ENCODE measurements around the gene TAGAP. TPM values are rescaled to one million over a fixed set of nuclear protein-coding genes. Genes with fewer than 3 reads are reported as not detected.

Gene TAGAP
- total and polyA plus RNA-seq, 7 donors: 0.06 to 1.2 (median 0.42) TPM

GRCh38 chr6:159007510-159007909, 37.3 kb downstream of the TAGAP start:
- TF ChIP-seq CTCF (IDR thresholded peaks at IDR 0.05): no peak
- ATAC-seq (no peak), DNase-seq (no peak)
- H3K4me3 ChIP-seq: no peak overlapping the region
- H3K9me3 ChIP-seq: no peaks in the 10 kb centered on the region
- peaks cover 5% of the 10 kb centered on the region for H3K4me1 ChIP-seq
- 85 to 89% (median 87%) methylated on average over 5 of the region's 5 CpGs for WGBS, 3 donors
- intact Hi-C loops (cut with DNase I): loop anchor here in 1 of 2 donors (10.0 kb wide), 1 partner anchor 127 kb away; no protein-coding TSS in a partner anchor
- H3K27me3 ChIP-seq (ENCODE audit: insufficient read depth in 3 of 3, low read length in 2 of 3): no peaks in the 10 kb centered on the region
- H3K27ac ChIP-seq: no peak overlapping the region
- no peaks in the 10 kb centered on the region for H3K36me3 ChIP-seq (ENCODE audit: insufficient read depth in 1 of 2, low read depth in 1 of 2)

- intact Hi-C loops (cut with DNase I): loop anchor here in 1 of 2 donors (10.0 kb wide), 1 partner anchor 129 kb away; no protein-coding TSS in a partner anchor
Measured at GRCh38 chr6:159005436-159005835, 39.4 kb downstream of the TAGAP start.

GRCh38 chr6:159004592-159004991, 40.2 kb downstream of the TAGAP start:
- Histone ChIP-seq H3K4me1 (peaks cover 13% of the 10 kb centered on the region), H3K4me3 (no peak overlapping the region), H3K27me3 (ENCODE audit: insufficient read depth in 3 of 3, low read length in 2 of 3) (no peaks in the 10 kb centered on the region), H3K36me3 (ENCODE audit: insufficient read depth in 1 of 2, low read depth in 1 of 2) (no peaks in the 10 kb centered on the region), H3K9me3 (no peaks in the 10 kb centered on the region), H3K27ac (no peak overlapping the region)
- ATAC-seq (no peak), DNase-seq (no peak)
- WGBS, 3 donors: 79 to 81% (median 80%) methylated on average over 3 of the region's 3 CpGs
- TF ChIP-seq CTCF (IDR thresholded peaks at IDR 0.05): no peak
- intact Hi-C loops (cut with DNase I): loop anchor here in 1 of 2 donors (10.0 kb wide), 1 partner anchor 130 kb away; no protein-coding TSS in a partner anchor

More at GRCh38 chr6:159005436-159005835, 39.4 kb downstream of the TAGAP start:
- no peaks in the 10 kb centered on the region for H3K36me3 ChIP-seq (ENCODE audit: insufficient read depth in 1 of 2, low read depth in 1 of 2)
- WGBS, 3 donors: 86 to 88% (median 87%) methylated on average over 5 of the region's 5 CpGs
- TF ChIP-seq CTCF (IDR thresholded peaks at IDR 0.05): no peak
- H3K9me3 ChIP-seq: no peaks in the 10 kb centered on the region
- no peak overlapping the region for H3K4me3 ChIP-seq
- DNase-seq (no peak), ATAC-seq (no peak)
- H3K27me3 ChIP-seq (ENCODE audit: insufficient read depth in 3 of 3, low read length in 2 of 3): no peaks in the 10 kb centered on the region
- H3K27ac ChIP-seq: no peak overlapping the region
- H3K4me1 ChIP-seq: peaks cover 13% of the 10 kb centered on the region

GRCh38 chr6:159002432-159003155, 42.2 kb downstream of the TAGAP start:
- no peak for TF ChIP-seq CTCF (IDR thresholded peaks at IDR 0.05)
- intact Hi-C loops (cut with DNase I): loop anchor here in 1 of 2 donors (10.0 kb wide), 1 partner anchor 132 kb away; no protein-coding TSS in a partner anchor
- 77 to 84% (median 80%) methylated on average over 12 of the region's 12 CpGs for WGBS, 3 donors

More at GRCh38 chr6:159002432-159003155, 42.2 kb downstream of the TAGAP start:
- Histone ChIP-seq H3K9me3 (no peaks in the 10 kb centered on the region), H3K27me3 (ENCODE audit: insufficient read depth in 3 of 3, low read length in 2 of 3) (no peaks in the 10 kb centered on the region), H3K36me3 (ENCODE audit: insufficient read depth in 1 of 2, low read depth in 1 of 2) (no peaks in the 10 kb centered on the region), H3K4me1 (peaks cover 13% of the 10 kb centered on the region), H3K4me3 (no peak overlapping the region), H3K27ac (peak overlapping the region; percentile 81)
- ATAC-seq (peak; percentile 16 to 49 (median 40)), DNase-seq (peak in 1 of 2 donors; percentile 16)

Measured in psoas muscle (tissue), 8 donors.